Adrenal gland (tissue), 12 donors: ENCODE results near the gene SLC16A11. TPM values are rescaled to one million over a fixed set of nuclear protein-coding genes. Genes with fewer than 3 reads are reported as not detected.

Source experiments
- DNase-seq, 7 donors: peaks; one replicate each; pipeline ENCODE4 v3.0.0-alpha.2; 2019 to 2020
- H3K27ac ChIP-seq, 5 donors: fragments of 200-600 bp; sonication (generic) in 4 of 5; 1 replicate in 3 of 5; 2 replicates in 2 of 5; pipeline versions ENCODE4 v1.5.1 to v1.8.0; 2016 to 2020; ENCODE audit warnings: mild to moderate bottlenecking in 1 of 5
- H3K27me3 ChIP-seq: fragments of 200-600 bp; 2 replicates; pipeline ENCODE4 v1.8.0; 2021
- H3K36me3 ChIP-seq, 2 donors: fragments of 200-600 bp; replicated peaks in 1 of 2; 1 replicate in 1 of 2; 2 replicates in 1 of 2; pipeline versions ENCODE4 v1.5.1 to v1.8.0; 2018 to 2022
- H3K4me1 ChIP-seq, 2 donors: fragments of 200-600 bp; replicated peaks in 1 of 2; 1 replicate in 1 of 2; 2 replicates in 1 of 2; pipeline versions ENCODE4 v1.5.1 to v1.8.0; 2018 to 2021
- H3K4me3 ChIP-seq, 4 donors: fragments of 200-600 bp; sonication (generic) in 3 of 4; one replicate each; pipeline ENCODE4 v1.5.1; 2016 to 2018
- H3K9me3 ChIP-seq, 3 donors: fragments of 200-600 bp; sonication (generic) in 1 of 3; replicated peaks in 1 of 3; 1 replicate in 2 of 3; 2 replicates in 1 of 3; pipeline versions ENCODE4 v1.5.1 to v1.8.0; 2016 to 2021
- CTCF ChIP-seq, 6 experiments: fragments of 450-650 bp in 4 of 6; fragments of 200-600 bp in 2 of 6; sonication (generic) in 1 of 6; IDR thresholded peaks; 1 replicate in 5 of 6; 2 replicates in 1 of 6; pipeline versions ENCODE4 v1.5.1 to v1.8.0; 2016 to 2021; ENCODE audit warnings: antibody characterized with exemption in 6 of 6, mild to moderate bottlenecking in 2 of 6, moderate library complexity in 1 of 6
- POLR2A ChIP-seq, 2 donors: fragments of 450-650 bp; IDR thresholded peaks; one replicate each; pipeline ENCODE4 v1.6.1; 2017; ENCODE audit warnings: antibody characterized with exemption in 2 of 2, mild to moderate bottlenecking in 2 of 2, moderate library complexity in 1 of 2
- WGBS, 4 donors: extraction: QIAGEN DNeasy Blood & Tissue Kit in 2 of 4; methylation state at CpG; one replicate each; pipeline versions ENCODE4 v1.1.5 to v1.1.7; 2013 to 2017; 5-methylcytosine and 5-hydroxymethylcytosine counted together
- intact Hi-C, 2 donors: fragments of 100-400 bp; cut with DNase I; formaldehyde crosslinking; loops; one replicate each; pipeline versions ENCODE4 v1.14.1 to v1.15.0; 2022 to 2023
- polyA plus RNA-seq, 3 donors: library from polyadenylated mRNA; stranded (reverse); fragments of 200-250 nt in 2 of 3; fragments of 350-450 nt in 1 of 3; fragmentation: Illumina TruSeq in 1 of 3; extraction: RNeasy Lipid Tissue Mini Kit (QIAGEN cat#74804) in 1 of 3; gene quantifications; one replicate each; pipeline ENCODE4 v1.2.3, GENCODE V29; 2013 to 2014
- total RNA-seq, 9 donors: library from RNA; depleted of rRNA in 4 of 9; stranded (reverse); fragments of >200 nt in 4 of 9; fragments of 120-200 nt in 1 of 9; fragmentation: NEBNext Ultra II Directional in 1 of 9; extraction: Animal tissue kit (Norgen Biotek cat#: 25700) in 1 of 9; gene quantifications; one replicate each; pipeline versions ENCODE4 v1.1.0 to v1.2.4, GENCODE V29; 2013 to 2023
- donor health status: healthy with polysubstance abuse.
- donor health status: Bipolar disorder and iron deficiency.
- donor health status: DM: yes; HTN: yes; CAD: no.
- donor health status: DM: no; HTN: no; CAD: no.
- donor health status: DM: no; HTN: no; CAD: no.
- donor health status: DM: yes; HTN: yes; CAD: no.

SLC16A11 gene
- total and polyA plus RNA-seq, 12 donors, result 0.18 to 3.0 (median 0.69) TPM; not detected in 3

- Histone ChIP-seq H3K27ac (no peak overlapping the region), H3K4me3 (no peak overlapping the region), H3K9me3 (peaks cover 0 to 4% (median 0%) of the 10 kb centered on the region in 3 donors), H3K36me3 (no peaks in the 10 kb centered on the region), H3K27me3 (no peaks in the 10 kb centered on the region), H3K4me1 (no peaks in the 10 kb centered on the region)
- intact Hi-C loops, result no loop called here
- 74 to 92% (median 85%) methylated on average over 2 to 3 of the region's 3 CpGs for whole genome bisulfite sequencing, 4 donors
- DNase-seq, result no peak
- TF ChIP-seq CTCF (IDR thresholded peaks at IDR 0.05) (no peak), POLR2A (IDR thresholded peaks at IDR 0.05) (no peak)
These were observed 26.8 kb upstream of the SLC16A11 start for GRCh38 chr17:7070712-7071111.

GRCh38 chr17:7068268-7068667, 24.4 kb upstream of the SLC16A11 start:
- no peak for DNase-seq
- no peaks in the 10 kb centered on the region for H3K36me3 ChIP-seq
- intact Hi-C loops, result no loop called here

GRCh38 chr17:7067198-7067597, 23.3 kb upstream of the SLC16A11 start:
- no peak overlapping the region for H3K27ac ChIP-seq
- H3K27me3 ChIP-seq, result no peaks in the 10 kb centered on the region
- no peak for TF ChIP-seq CTCF (IDR thresholded peaks at IDR 0.05)
- WGBS, 4 donors, result 53 to 89% (median 69%) methylated on average over 1 of the region's 1 CpG
- DNase-seq, result no peak
- peaks cover 0 to 4% (median 0%) of the 10 kb centered on the region in 3 donors for H3K9me3 ChIP-seq
- intact Hi-C loops, result no loop called here
- H3K36me3 ChIP-seq, result no peaks in the 10 kb centered on the region
- H3K4me3 ChIP-seq, result no peak overlapping the region
- H3K4me1 ChIP-seq, result no peaks in the 10 kb centered on the region

More at GRCh38 chr17:7068268-7068667, 24.4 kb upstream of the SLC16A11 start:
- no peaks in the 10 kb centered on the region for H3K4me1 ChIP-seq
- no peak overlapping the region for H3K27ac ChIP-seq
- no peaks in the 10 kb centered on the region for H3K27me3 ChIP-seq
- TF ChIP-seq CTCF (IDR thresholded peaks at IDR 0.05), result no peak
- WGBS, 4 donors, result 26 to 41% (median 32%) methylated on average over 1 of the region's 1 CpG
- peaks cover 0 to 4% (median 0%) of the 10 kb centered on the region in 3 donors for H3K9me3 ChIP-seq
- H3K4me3 ChIP-seq, result no peak overlapping the region

GRCh38 chr17:7064261-7064660, 20.4 kb upstream of the SLC16A11 start:
- no peak for DNase-seq
- WGBS, 4 donors, result 66 to 74% (median 70%) methylated on average over 3 to 4 of the region's 4 CpGs
- no peaks in the 10 kb centered on the region for H3K4me1 ChIP-seq
- no peaks in the 10 kb centered on the region for H3K27me3 ChIP-seq
- no peak overlapping the region for H3K4me3 ChIP-seq
- no peaks in the 10 kb centered on the region for H3K36me3 ChIP-seq
- intact Hi-C loops, result no loop called here
- peaks cover 0 to 4% (median 0%) of the 10 kb centered on the region in 3 donors for H3K9me3 ChIP-seq
- TF ChIP-seq CTCF (IDR thresholded peaks at IDR 0.05) (no peak), POLR2A (IDR thresholded peaks at IDR 0.05) (no peak)
- no peak overlapping the region for H3K27ac ChIP-seq
